ENCODE measurements around the gene LRRN3.

DNA sequence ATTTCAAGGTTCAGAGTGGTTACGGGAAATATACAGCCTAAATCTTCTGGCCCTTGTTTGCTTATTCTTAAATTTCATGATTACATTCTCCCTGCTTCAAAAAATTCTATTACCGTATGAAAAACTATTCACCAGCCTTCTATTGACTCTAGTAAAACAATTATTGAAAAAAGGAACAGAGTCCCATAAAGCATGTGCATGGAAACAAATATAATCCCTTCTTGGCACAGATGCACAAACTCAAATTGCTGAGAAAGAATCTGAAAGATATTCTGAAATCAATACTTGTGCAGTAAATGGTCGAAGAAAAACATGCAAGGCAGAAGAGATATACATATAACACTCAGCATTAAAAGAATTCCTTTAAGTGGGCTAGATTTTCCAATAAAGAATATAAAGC lies 83.6 kb downstream of the LRRN3 start:
- TF ChIP-seq, protein P1, sequence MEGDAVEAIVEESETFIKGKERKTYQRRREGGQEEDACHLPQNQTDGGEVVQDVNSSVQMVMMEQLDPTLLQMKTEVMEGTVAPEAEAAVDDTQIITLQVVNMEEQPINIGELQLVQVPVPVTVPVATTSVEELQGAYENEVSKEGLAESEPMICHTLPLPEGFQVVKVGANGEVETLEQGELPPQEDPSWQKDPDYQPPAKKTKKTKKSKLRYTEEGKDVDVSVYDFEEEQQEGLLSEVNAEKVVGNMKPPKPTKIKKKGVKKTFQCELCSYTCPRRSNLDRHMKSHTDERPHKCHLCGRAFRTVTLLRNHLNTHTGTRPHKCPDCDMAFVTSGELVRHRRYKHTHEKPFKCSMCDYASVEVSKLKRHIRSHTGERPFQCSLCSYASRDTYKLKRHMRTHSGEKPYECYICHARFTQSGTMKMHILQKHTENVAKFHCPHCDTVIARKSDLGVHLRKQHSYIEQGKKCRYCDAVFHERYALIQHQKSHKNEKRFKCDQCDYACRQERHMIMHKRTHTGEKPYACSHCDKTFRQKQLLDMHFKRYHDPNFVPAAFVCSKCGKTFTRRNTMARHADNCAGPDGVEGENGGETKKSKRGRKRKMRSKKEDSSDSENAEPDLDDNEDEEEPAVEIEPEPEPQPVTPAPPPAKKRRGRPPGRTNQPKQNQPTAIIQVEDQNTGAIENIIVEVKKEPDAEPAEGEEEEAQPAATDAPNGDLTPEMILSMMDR (IDR thresholded peaks at IDR 0.05) = no peak
- TF ChIP-seq TAF1 (IDR thresholded peaks at IDR 0.05; ENCODE audit: borderline replicate concordance, low read depth, low read length) = no peak
- no peak for TF ChIP-seq POLR2AphosphoS5 (IDR thresholded peaks at IDR 0.05; ENCODE audit: low read depth, low read length)
- TF ChIP-seq RAD21 (IDR thresholded peaks at IDR 0.05; ENCODE audit: low read length) = no peak
- TF ChIP-seq FOXJ3 (CRISPR knock-in tag; IDR thresholded peaks at IDR 0.05) = no peak
- TF ChIP-seq, protein P2, sequence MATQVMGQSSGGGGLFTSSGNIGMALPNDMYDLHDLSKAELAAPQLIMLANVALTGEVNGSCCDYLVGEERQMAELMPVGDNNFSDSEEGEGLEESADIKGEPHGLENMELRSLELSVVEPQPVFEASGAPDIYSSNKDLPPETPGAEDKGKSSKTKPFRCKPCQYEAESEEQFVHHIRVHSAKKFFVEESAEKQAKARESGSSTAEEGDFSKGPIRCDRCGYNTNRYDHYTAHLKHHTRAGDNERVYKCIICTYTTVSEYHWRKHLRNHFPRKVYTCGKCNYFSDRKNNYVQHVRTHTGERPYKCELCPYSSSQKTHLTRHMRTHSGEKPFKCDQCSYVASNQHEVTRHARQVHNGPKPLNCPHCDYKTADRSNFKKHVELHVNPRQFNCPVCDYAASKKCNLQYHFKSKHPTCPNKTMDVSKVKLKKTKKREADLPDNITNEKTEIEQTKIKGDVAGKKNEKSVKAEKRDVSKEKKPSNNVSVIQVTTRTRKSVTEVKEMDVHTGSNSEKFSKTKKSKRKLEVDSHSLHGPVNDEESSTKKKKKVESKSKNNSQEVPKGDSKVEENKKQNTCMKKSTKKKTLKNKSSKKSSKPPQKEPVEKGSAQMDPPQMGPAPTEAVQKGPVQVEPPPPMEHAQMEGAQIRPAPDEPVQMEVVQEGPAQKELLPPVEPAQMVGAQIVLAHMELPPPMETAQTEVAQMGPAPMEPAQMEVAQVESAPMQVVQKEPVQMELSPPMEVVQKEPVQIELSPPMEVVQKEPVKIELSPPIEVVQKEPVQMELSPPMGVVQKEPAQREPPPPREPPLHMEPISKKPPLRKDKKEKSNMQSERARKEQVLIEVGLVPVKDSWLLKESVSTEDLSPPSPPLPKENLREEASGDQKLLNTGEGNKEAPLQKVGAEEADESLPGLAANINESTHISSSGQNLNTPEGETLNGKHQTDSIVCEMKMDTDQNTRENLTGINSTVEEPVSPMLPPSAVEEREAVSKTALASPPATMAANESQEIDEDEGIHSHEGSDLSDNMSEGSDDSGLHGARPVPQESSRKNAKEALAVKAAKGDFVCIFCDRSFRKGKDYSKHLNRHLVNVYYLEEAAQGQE (IDR thresholded peaks at IDR 0.05; ENCODE audit: low read depth, low read length) = no peak
- no peak for TF ChIP-seq GABPA (IDR thresholded peaks at IDR 0.05; ENCODE audit: low read depth)
- TF ChIP-seq CHD2 (IDR thresholded peaks at IDR 0.05; ENCODE audit: low read length, partially characterized antibody) = no peak
- TF ChIP-seq RFX5 (IDR thresholded peaks at IDR 0.05; ENCODE audit: low read length) = no peak

All from SK-N-SH (cell line).